Kidney (tissue), 14 donors: ENCODE results near the gene MYOD1. TPM values are rescaled to one million over a fixed set of nuclear protein-coding genes. Genes with fewer than 3 reads are reported as not detected.

Experiments
- DNase-seq, 5 donors: peaks; one replicate each; pipeline ENCODE4 v3.0.0-alpha.2; 2013 to 2020
- FAIRE-seq: peaks from 2 replicates; lab custom pipeline; 2012; peaks lifted over from hg19 to GRCh38; lab: Jason Lieb, UNC
- H3K27ac ChIP-seq, 2 donors: one replicate each; pipeline ENCODE4 v1.7.0; 2013; ENCODE audit warnings: low read depth in 2 of 2, low read length in 2 of 2, inconsistent platforms in 1 of 2
- H3K27me3 ChIP-seq: one replicate; pipeline ENCODE4 v1.7.1; 2013; ENCODE audit warnings: low read length, inconsistent platforms; ENCODE audit not compliant: control insufficient read depth, insufficient read depth
- H3K36me3 ChIP-seq, 3 donors: one replicate each; pipeline versions ENCODE4 v1.7.0 to v1.7.1; 2013; ENCODE audit warnings: low read length in 3 of 3, control low read depth in 1 of 3, inconsistent platforms in 1 of 3; ENCODE audit not compliant: insufficient read depth in 3 of 3, control insufficient read depth in 2 of 3
- H3K4me1 ChIP-seq, 3 donors: one replicate each; pipeline versions ENCODE4 v1.7.0 to v1.7.1; 2013; ENCODE audit warnings: low read length in 3 of 3, inconsistent platforms in 1 of 3, low read depth in 1 of 3; ENCODE audit not compliant: control insufficient read depth in 2 of 3, insufficient read depth in 2 of 3
- H3K4me3 ChIP-seq, 3 donors: one replicate each; pipeline versions ENCODE4 v1.7.0 to v1.8.1; 2013; ENCODE audit warnings: low read length in 3 of 3, control low read depth in 1 of 3, inconsistent platforms in 1 of 3
- H3K9ac ChIP-seq, 3 donors: one replicate each; pipeline versions ENCODE4 v1.7.0 to v1.7.1; 2013; ENCODE audit warnings: low read length in 3 of 3, control low read depth in 1 of 3, inconsistent platforms in 1 of 3
- H3K9me3 ChIP-seq, 3 donors: one replicate each; pipeline versions ENCODE4 v1.7.0 to v1.7.1; 2013; ENCODE audit warnings: low read length in 3 of 3, control low read depth in 1 of 3, inconsistent platforms in 1 of 3; ENCODE audit not compliant: control insufficient read depth in 2 of 3, insufficient read depth in 1 of 3
- CTCF ChIP-seq: IDR thresholded peaks from 3 replicates; pipeline ENCODE4 v1.5.1; 2012; ENCODE audit warnings: mild to moderate bottlenecking, moderate library complexity, borderline replicate concordance; ENCODE audit not compliant: insufficient read depth; ENCODE audit errors: extremely low read depth
- intact Hi-C: fragments of 100-400 bp; cut with DNase I; formaldehyde crosslinking; loops from one replicate; pipeline ENCODE4 v1.11.1; 2022
- polyA plus RNA-seq: library from polyadenylated mRNA; stranded (reverse); fragments of 350-450 nt; fragmentation: Illumina TruSeq; extraction: RNeasy Lipid Tissue Mini Kit (QIAGEN cat#74804); gene quantifications from one replicate; pipeline ENCODE4 v1.2.3, GENCODE V29; 2014; ENCODE audit warnings: low read depth, low replicate concordance; ENCODE audit not compliant: insufficient read depth
- total RNA-seq: library from RNA; stranded (reverse); fragmentation: NEBNext Ultra II Directional; extraction: Animal tissue kit (Norgen Biotek cat#: 25700); gene quantifications from one replicate; pipeline ENCODE4 v1.2.1, GENCODE V29; 2021
- donor health status: control.
- donor health status: control.
- donor health status: control.
- donor health status: control.
- donor health status: control.
- donor health status: DM: yes; HTN: yes; CAD: no.
- donor health status: Normal renal cell carcinoma (clear cell type).

Gene MYOD1
- total and polyA plus RNA-seq, 2 donors from 2014 or later = not detected

DNA sequence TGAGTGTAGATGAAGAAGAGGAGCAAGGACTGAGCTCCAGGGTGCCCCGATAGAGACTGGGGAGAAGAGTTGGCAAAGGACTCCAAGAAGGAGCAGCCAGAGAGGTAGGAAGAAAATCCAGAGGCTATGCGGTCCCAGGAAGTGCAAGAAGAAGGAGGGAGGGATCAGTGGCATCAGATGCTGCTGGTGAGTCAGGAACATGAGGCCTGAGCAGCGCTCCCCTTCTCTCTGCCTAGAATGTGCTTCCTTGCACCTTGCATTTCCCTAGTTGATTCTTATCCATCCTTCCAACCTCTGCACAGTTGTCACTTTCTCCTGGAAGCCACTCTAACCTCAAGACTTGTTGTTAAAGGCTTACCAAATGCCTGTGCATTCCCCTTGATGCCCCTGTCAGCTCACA, 36.5 kb downstream of the MYOD1 start:
- Histone ChIP-seq H3K4me3 (no peak overlapping the region), H3K27me3 (no peaks in the 10 kb centered on the region), H3K36me3 (no peaks in the 10 kb centered on the region), H3K4me1 (no peaks in the 10 kb centered on the region), H3K9ac (no peak overlapping the region), H3K9me3 (no peaks in the 10 kb centered on the region), H3K27ac (no peak overlapping the region)
- intact Hi-C loops = no loop called here
- no peak for DNase-seq
- no peak for TF ChIP-seq CTCF
- FAIRE-seq = no peak

GRCh38 chr11:17760102-17761029, 41.0 kb downstream of the MYOD1 start:
- no peak for FAIRE-seq

DNA sequence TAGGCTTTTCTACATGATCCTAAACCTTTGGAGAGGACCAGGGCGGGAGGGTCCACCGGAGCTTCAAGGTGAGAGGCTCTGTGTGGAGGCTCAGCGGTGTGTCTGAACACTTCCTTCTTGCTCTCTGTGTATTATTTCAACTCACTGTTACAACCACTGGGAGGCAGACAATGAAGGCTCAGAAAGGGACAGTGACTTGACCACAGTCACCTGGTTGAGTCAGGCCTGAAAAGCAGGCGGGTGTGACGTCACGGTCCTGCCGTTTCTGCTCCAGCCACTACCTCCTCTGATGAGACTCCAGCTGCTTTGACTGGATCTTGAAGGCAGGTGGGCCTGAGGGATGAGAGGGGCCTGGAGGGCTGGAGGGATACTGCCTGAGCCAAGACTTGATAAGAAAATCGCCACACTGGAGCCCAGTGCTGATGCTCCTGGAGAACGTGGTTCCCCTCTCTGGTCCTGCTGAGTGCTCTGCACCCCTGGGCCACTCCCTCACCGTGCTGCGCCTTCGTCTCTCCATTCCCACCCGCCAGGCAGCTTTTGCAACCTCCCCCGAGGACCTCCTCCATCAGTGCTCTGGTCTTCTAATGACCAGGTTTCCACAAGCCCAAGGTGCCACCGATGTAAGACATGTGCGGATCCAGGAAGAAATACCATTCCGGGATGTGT, 43.1 kb downstream of the MYOD1 start:
- Histone ChIP-seq H3K9ac (no peak overlapping the region), H3K27me3 (no peaks in the 10 kb centered on the region), H3K4me1 (no peaks in the 10 kb centered on the region), H3K9me3 (no peaks in the 10 kb centered on the region), H3K36me3 (no peaks in the 10 kb centered on the region), H3K4me3 (no peak overlapping the region), H3K27ac (no peak overlapping the region)
- no peak for DNase-seq
- FAIRE-seq = no peak
- no peak for TF ChIP-seq CTCF
- intact Hi-C loops = no loop called here

More at GRCh38 chr11:17760102-17761029, 41.0 kb downstream of the MYOD1 start:
- Histone ChIP-seq H3K9ac (no peak overlapping the region), H3K9me3 (no peaks in the 10 kb centered on the region), H3K4me3 (no peak overlapping the region), H3K4me1 (no peaks in the 10 kb centered on the region), H3K27ac (no peak overlapping the region), H3K27me3 (no peaks in the 10 kb centered on the region), H3K36me3 (no peaks in the 10 kb centered on the region)
- DNase-seq = peak in 3 of 5 donors; percentile 29 to 39 (median 34)
- intact Hi-C loops = no loop called here
- TF ChIP-seq CTCF = peak; percentile 59
